Activated CD8-positive, alpha-beta memory T cell treated with anti-CD3 and anti-CD28 coated beads for 1 hour (primary cell): ENCODE data around the gene AKAP13.
"Not testable (repeated sequence)": the region's sequence is repeated elsewhere in the genome, so short reads cannot be mapped to it uniquely, and the experiment has no call there.

Experiments used
- DNase-seq, 2 donors: peaks; one replicate each; pipeline ENCODE4 v3.0.0-alpha.2; 2020; ENCODE audit warnings: low read depth in 1 of 2; ENCODE audit errors: extremely low read depth in 1 of 2

AKAP13 gene

GRCh38 chr15:85795337-85796305 lies 415.2 kb downstream of the AKAP13 start:
- DNase-seq, result no peak

DNA sequence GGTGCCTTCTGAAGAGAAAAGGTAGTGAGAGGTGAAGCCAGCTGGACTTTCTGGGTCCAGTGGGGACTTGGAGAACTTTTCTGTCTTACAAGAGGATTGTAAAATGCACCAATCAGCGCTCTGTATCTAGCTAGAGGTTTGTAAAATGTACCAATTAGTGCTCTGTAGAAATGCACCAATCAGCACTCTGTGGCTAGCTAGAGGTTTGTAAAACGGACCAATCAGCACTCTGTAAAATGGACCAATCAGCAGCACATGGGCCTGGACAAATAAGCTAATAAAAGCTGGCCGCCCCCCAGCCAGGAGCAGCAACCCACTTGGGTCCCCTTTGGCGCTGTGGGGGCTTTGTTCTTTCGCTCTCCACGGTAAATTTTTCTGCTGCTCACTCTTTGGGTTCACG lies 416.0 kb downstream of the AKAP13 start:
- not testable (repeated sequence) for DNase-seq
